Nephron (organoid): Measurements from ENCODE around the gene UNC5B.
A peak's percentile ranks its signal among the peaks of the same experiment; 100 is the strongest.

Source experiments
- H3K27ac Mint-ChIP-seq, 3 experiments: 2 replicates each; pipeline ENCODE4 v1.8.0; 2020; ENCODE audit warnings: mixed read lengths in 3 of 3, mild to moderate bottlenecking in 2 of 3, moderate library complexity in 1 of 3
- H3K27me3 Mint-ChIP-seq: 2 replicates; pipeline ENCODE4 v1.8.0; 2021; ENCODE audit warnings: low read depth, mild to moderate bottlenecking, moderate library complexity, mixed read lengths
- H3K36me3 Mint-ChIP-seq: 2 replicates; pipeline ENCODE4 v1.8.0; 2020; ENCODE audit warnings: low read depth, mixed read lengths
- H3K4me1 Mint-ChIP-seq: 2 replicates; pipeline ENCODE4 v1.8.0; 2020; ENCODE audit warnings: mixed read lengths
- H3K4me3 Mint-ChIP-seq, 3 experiments: 2 replicates each; pipeline ENCODE4 v1.8.0; 2020; ENCODE audit warnings: mild to moderate bottlenecking in 3 of 3, mixed read lengths in 3 of 3, moderate library complexity in 2 of 3
- H3K9me3 Mint-ChIP-seq: 2 replicates; pipeline ENCODE4 v1.8.0; 2020; ENCODE audit warnings: mixed read lengths
- TF ChIP-seq, protein P1 (sequence below), 3 experiments: fragments of 200-600 bp; sonication (generic); IDR thresholded peaks; one replicate each; pipeline ENCODE4 v1.5.0; 2021; ENCODE audit warnings: antibody characterized with exemption in 3 of 3; ENCODE audit not compliant: unreplicated experiment in 3 of 3

Gene UNC5B

GRCh38 chr10:71228875-71229675 is 16.7 kb downstream of the UNC5B start:
- TF ChIP-seq, protein P1, sequence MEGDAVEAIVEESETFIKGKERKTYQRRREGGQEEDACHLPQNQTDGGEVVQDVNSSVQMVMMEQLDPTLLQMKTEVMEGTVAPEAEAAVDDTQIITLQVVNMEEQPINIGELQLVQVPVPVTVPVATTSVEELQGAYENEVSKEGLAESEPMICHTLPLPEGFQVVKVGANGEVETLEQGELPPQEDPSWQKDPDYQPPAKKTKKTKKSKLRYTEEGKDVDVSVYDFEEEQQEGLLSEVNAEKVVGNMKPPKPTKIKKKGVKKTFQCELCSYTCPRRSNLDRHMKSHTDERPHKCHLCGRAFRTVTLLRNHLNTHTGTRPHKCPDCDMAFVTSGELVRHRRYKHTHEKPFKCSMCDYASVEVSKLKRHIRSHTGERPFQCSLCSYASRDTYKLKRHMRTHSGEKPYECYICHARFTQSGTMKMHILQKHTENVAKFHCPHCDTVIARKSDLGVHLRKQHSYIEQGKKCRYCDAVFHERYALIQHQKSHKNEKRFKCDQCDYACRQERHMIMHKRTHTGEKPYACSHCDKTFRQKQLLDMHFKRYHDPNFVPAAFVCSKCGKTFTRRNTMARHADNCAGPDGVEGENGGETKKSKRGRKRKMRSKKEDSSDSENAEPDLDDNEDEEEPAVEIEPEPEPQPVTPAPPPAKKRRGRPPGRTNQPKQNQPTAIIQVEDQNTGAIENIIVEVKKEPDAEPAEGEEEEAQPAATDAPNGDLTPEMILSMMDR (IDR thresholded peaks at IDR 0.05; ENCODE audit: unreplicated experiment in 3 of 3) = no peak
- Mint-ChIP-seq H3K9me3 (no peaks in the 10 kb centered on the region), H3K36me3 (peaks cover 5% of the 10 kb centered on the region), H3K27me3 (peaks cover 3% of the 10 kb centered on the region), H3K4me1 (peaks cover 61% of the 10 kb centered on the region), H3K4me3 (peak overlapping the region in 1 of 3 experiments; percentile 21), H3K27ac (peak overlapping the region; percentile 54 to 86 (median 55))

GRCh38 chr10:71229726-71230655 is 17.6 kb downstream of the UNC5B start:
- Mint-ChIP-seq H3K36me3 (peaks cover 5% of the 10 kb centered on the region), H3K27me3 (peaks cover 3% of the 10 kb centered on the region), H3K4me1 (peaks cover 70% of the 10 kb centered on the region), H3K27ac (peak overlapping the region; percentile 54 to 86 (median 55)), H3K9me3 (no peaks in the 10 kb centered on the region), H3K4me3 (no peak overlapping the region)
- TF ChIP-seq, protein P1 (IDR thresholded peaks at IDR 0.05; ENCODE audit: unreplicated experiment in 3 of 3) = no peak

DNA sequence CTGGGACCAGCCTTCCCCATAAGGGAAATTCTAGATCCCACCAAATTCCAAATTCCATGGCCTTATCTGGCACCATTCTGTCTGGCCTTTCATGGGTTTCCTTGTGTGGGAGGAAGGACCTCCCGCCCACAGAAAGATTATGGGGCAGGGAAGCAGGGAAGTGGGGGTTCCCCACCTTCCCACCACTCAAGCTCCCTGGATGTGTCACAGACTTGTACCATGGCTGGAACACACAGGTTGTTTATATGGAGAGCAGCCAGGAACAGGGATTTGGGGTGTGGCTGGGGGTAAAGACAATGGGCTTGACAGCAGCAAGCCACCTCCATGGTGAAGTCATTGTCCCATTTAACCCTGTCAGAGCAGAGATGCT is 18.3 kb downstream of the UNC5B start:
- H3K36me3 Mint-ChIP-seq = peaks cover 5% of the 10 kb centered on the region
- H3K4me3 Mint-ChIP-seq = peak overlapping the region in 1 of 3 experiments; percentile 14
- no peaks in the 10 kb centered on the region for H3K9me3 Mint-ChIP-seq
- TF ChIP-seq, protein P1 (IDR thresholded peaks at IDR 0.05; ENCODE audit: unreplicated experiment in 3 of 3) = no peak
- H3K4me1 Mint-ChIP-seq = peaks cover 77% of the 10 kb centered on the region
- peaks cover 3% of the 10 kb centered on the region for H3K27me3 Mint-ChIP-seq
- peak overlapping the region; percentile 37 to 86 (median 55) for H3K27ac Mint-ChIP-seq

GRCh38 chr10:71231206-71231605 is 18.8 kb downstream of the UNC5B start:
- H3K4me1 Mint-ChIP-seq = peaks cover 82% of the 10 kb centered on the region
- H3K27ac Mint-ChIP-seq = peak overlapping the region; percentile 41 to 98 (median 89)
- TF ChIP-seq, protein P1 (IDR thresholded peaks at IDR 0.05; ENCODE audit: unreplicated experiment in 3 of 3) = no peak
- H3K9me3 Mint-ChIP-seq = no peaks in the 10 kb centered on the region
- no peak overlapping the region for H3K4me3 Mint-ChIP-seq
- peaks cover 5% of the 10 kb centered on the region for H3K36me3 Mint-ChIP-seq
- H3K27me3 Mint-ChIP-seq = peaks cover 3% of the 10 kb centered on the region

GRCh38 chr10:71232089-71232998 is 20.0 kb downstream of the UNC5B start:
- Mint-ChIP-seq H3K27me3 (peaks cover 6% of the 10 kb centered on the region), H3K4me3 (peak overlapping the region in 2 of 3 experiments; percentile 4 to 30), H3K27ac (peak overlapping the region; percentile 96 to 99 (median 98)), H3K4me1 (peaks cover 94% of the 10 kb centered on the region), H3K9me3 (no peaks in the 10 kb centered on the region), H3K36me3 (no peaks in the 10 kb centered on the region)
- TF ChIP-seq, protein P1 (IDR thresholded peaks at IDR 0.05; ENCODE audit: unreplicated experiment in 3 of 3) = no peak
